H1 (cell line): ENCODE data around the gene VPS37D. TPM values are rescaled to one million over a fixed set of nuclear protein-coding genes. Genes with fewer than 3 reads are reported as not detected.

Source experiments
- CTCF ChIA-PET: fragments of 300-600 bp; sonication (Branson Sonifier 250); formaldehyde crosslinking; loops from one replicate; lab custom pipeline; 2021; ENCODE audit not compliant: partially characterized antibody; lab: Charles Lee
- POLR2A ChIA-PET: fragments of 300-600 bp; sonication (Branson Sonifier 250); formaldehyde crosslinking; loops from one replicate; lab custom pipeline; 2021; ENCODE audit warnings: inconsistent platforms; ENCODE audit not compliant: partially characterized antibody; lab: Charles Lee
- DNase-seq, 2 experiments: peaks; one replicate each; pipeline versions ENCODE4 v3.0.0 to v3.0.0-alpha.2; 2010 to 2022; ENCODE audit warnings: low spot score in 2 of 2, low read depth in 1 of 2, mixed read lengths in 1 of 2
- FAIRE-seq: peaks from 2 replicates; lab custom pipeline; 2011; peaks lifted over from hg19 to GRCh38; lab: Jason Lieb, UNC
- H2AFZ ChIP-seq: 2 replicates; pipeline ENCODE4 v1.8.1; 2012; ENCODE audit warnings: low read length, inconsistent platforms
- H2AK5ac ChIP-seq: 2 replicates; pipeline ENCODE4 v1.6.1; 2013; ENCODE audit warnings: low read depth, low read length
- H2BK120ac ChIP-seq: replicated peaks from 2 replicates; pipeline ENCODE3; 2013; ENCODE audit warnings: low read depth, low read length, inconsistent platforms
- H2BK12ac ChIP-seq: 2 replicates; pipeline ENCODE4 v1.6.1; 2013; ENCODE audit warnings: low read depth, low read length
- H2BK15ac ChIP-seq: 2 replicates; pipeline ENCODE4 v1.6.1; 2013; ENCODE audit warnings: low read length
- H2BK20ac ChIP-seq: 2 replicates; pipeline ENCODE4 v1.6.1; 2013; ENCODE audit warnings: low read length
- H2BK5ac ChIP-seq: 2 replicates; pipeline ENCODE4 v1.6.1; 2013; ENCODE audit warnings: low read depth, low read length
- H3K14ac ChIP-seq: 2 replicates; pipeline ENCODE4 v1.6.1; 2013; ENCODE audit warnings: inconsistent platforms; ENCODE audit not compliant: insufficient read length
- H3K18ac ChIP-seq: 2 replicates; pipeline ENCODE4 v1.6.1; 2013; ENCODE audit warnings: low read length; ENCODE audit errors: extremely low read depth
- H3K23ac ChIP-seq: 2 replicates; pipeline ENCODE4 v1.6.1; 2013; ENCODE audit warnings: inconsistent platforms; ENCODE audit not compliant: insufficient read length
- H3K23me2 ChIP-seq: 2 replicates; pipeline ENCODE4 v1.6.1; 2013; ENCODE audit warnings: low read depth, low read length
- H3K27ac ChIP-seq: 2 replicates; pipeline ENCODE4 v1.6.1; 2011; ENCODE audit warnings: low read depth, low read length, inconsistent platforms
- H3K27me3 ChIP-seq, 4 experiments: replicated peaks in 1 of 4; 1 replicate in 1 of 4; 2 replicates in 3 of 4; pipeline versions ENCODE4 v1.6.1 to v1.8.1; 2011 to 2013; ENCODE audit warnings: low read length in 3 of 4, mild to moderate bottlenecking in 3 of 4, inconsistent platforms in 2 of 4, mixed read lengths in 2 of 4, moderate library complexity in 1 of 4; ENCODE audit not compliant: control insufficient read depth in 3 of 4, insufficient read depth in 3 of 4; ENCODE audit errors: extremely low read depth in 1 of 4
- H3K36me3 ChIP-seq, 4 experiments: 2 replicates each; pipeline versions ENCODE4 v1.6.1 to v1.8.1; 2011 to 2013; ENCODE audit warnings: mild to moderate bottlenecking in 4 of 4, low read length in 3 of 4, moderate library complexity in 2 of 4, control low read depth in 1 of 4, inconsistent platforms in 1 of 4; ENCODE audit not compliant: insufficient read depth in 4 of 4, control insufficient read depth in 2 of 4
- H3K4ac ChIP-seq: replicated peaks from 2 replicates; pipeline ENCODE3; 2013; ENCODE audit warnings: low read length, low read depth, mixed read lengths, inconsistent platforms; ENCODE audit not compliant: insufficient read length
- H3K4me1 ChIP-seq, 4 experiments: replicated peaks in 1 of 4; 1 replicate in 1 of 4; 2 replicates in 3 of 4; pipeline versions ENCODE4 v1.6.1 to v1.8.1; 2011 to 2013; ENCODE audit warnings: low read length in 3 of 4, inconsistent platforms in 2 of 4, mixed read lengths in 1 of 4; ENCODE audit not compliant: insufficient read depth in 4 of 4, control insufficient read depth in 3 of 4
- H3K4me2 ChIP-seq, 2 experiments: 2 replicates each; pipeline versions ENCODE4 v1.6.1 to v1.8.1; 2011 to 2013; ENCODE audit warnings: low read depth in 2 of 2, low read length in 2 of 2, control low read depth in 1 of 2, inconsistent platforms in 1 of 2, mild to moderate bottlenecking in 1 of 2; ENCODE audit not compliant: insufficient read depth in 1 of 2
- H3K4me3 ChIP-seq, 4 experiments: fragments of 200-600, 300-600 bp in 1 of 4; sonication (generic), shearing (Covaris generic), sonication (Bioruptor Twin) in 1 of 4; 2 replicates each; pipeline versions ENCODE4 v1.5.1 to v1.8.1; 2011 to 2016; ENCODE audit warnings: low read length in 4 of 4, low read depth in 3 of 4, control low read depth in 2 of 4, inconsistent platforms in 2 of 4, mild to moderate bottlenecking in 2 of 4, mixed read lengths in 1 of 4, moderate library complexity in 1 of 4; ENCODE audit not compliant: insufficient read depth in 2 of 4; ENCODE audit errors: extremely low read depth in 1 of 4
- H3K56ac ChIP-seq: replicated peaks from 2 replicates; pipeline ENCODE3; 2013; ENCODE audit warnings: low read depth, mild to moderate bottlenecking, mixed read lengths, low read length, inconsistent platforms; ENCODE audit not compliant: insufficient read length
- H3K79me1 ChIP-seq: 2 replicates; pipeline ENCODE4 v1.6.1; 2013; ENCODE audit warnings: low read depth, low read length, control low read depth
- H3K79me2 ChIP-seq, 2 experiments: 2 replicates each; pipeline versions ENCODE4 v1.6.1 to v1.8.1; 2012 to 2013; ENCODE audit warnings: low read length in 2 of 2, mild to moderate bottlenecking in 2 of 2, inconsistent platforms in 1 of 2; ENCODE audit not compliant: insufficient read depth in 2 of 2, control insufficient read depth in 1 of 2
- H3K9ac ChIP-seq, 4 experiments: replicated peaks in 1 of 4; 1 replicate in 1 of 4; 2 replicates in 3 of 4; pipeline versions ENCODE4 v1.6.1 to v1.8.1; 2011 to 2013; ENCODE audit warnings: low read depth in 3 of 4, low read length in 3 of 4, control low read depth in 2 of 4, mild to moderate bottlenecking in 2 of 4, moderate library complexity in 2 of 4, inconsistent platforms in 1 of 4; ENCODE audit errors: extremely low read depth in 1 of 4
- H3K9me3 ChIP-seq, 2 experiments: 2 replicates each; pipeline versions ENCODE4 v1.6.1 to v1.8.1; 2012 to 2013; ENCODE audit warnings: mild to moderate bottlenecking in 2 of 2, moderate library complexity in 2 of 2, control low read depth in 1 of 2, inconsistent platforms in 1 of 2, low read depth in 1 of 2, low read length in 1 of 2, mixed read lengths in 1 of 2; ENCODE audit not compliant: insufficient read depth in 2 of 2
- H4K20me1 ChIP-seq, 2 experiments: replicated peaks in 1 of 2; 2 replicates each; pipeline versions ENCODE3 to v1.8.1; 2011 to 2013; ENCODE audit warnings: inconsistent platforms in 2 of 2, low read length in 2 of 2, mild to moderate bottlenecking in 1 of 2; ENCODE audit not compliant: insufficient read depth in 2 of 2, control insufficient read depth in 1 of 2
- H4K5ac ChIP-seq: 2 replicates; pipeline ENCODE4 v1.6.1; 2013; ENCODE audit warnings: low read length, low read depth, mixed read lengths, inconsistent platforms; ENCODE audit not compliant: insufficient read length
- H4K8ac ChIP-seq: 2 replicates; pipeline ENCODE4 v1.8.0; 2013; ENCODE audit warnings: mild to moderate bottlenecking, moderate library complexity, low read length, inconsistent platforms; ENCODE audit not compliant: insufficient read depth; ENCODE audit errors: extremely low read depth
- H4K91ac ChIP-seq: replicated peaks from 2 replicates; pipeline ENCODE3; 2013; ENCODE audit warnings: low read length, mixed read lengths, inconsistent platforms; ENCODE audit not compliant: insufficient read length
- KDM5A ChIP-seq: fragments of 200-600 bp; IDR thresholded peaks from 2 replicates; pipeline ENCODE4 v1.7.1; 2012; ENCODE audit warnings: mild to moderate bottlenecking, low read length, inconsistent platforms, mixed read lengths
- PHF8 ChIP-seq: fragments of 200-600 bp; sonication (generic); conservative IDR thresholded peaks from 2 replicates; pipeline ENCODE4 v1.7.1; 2012; ENCODE audit warnings: low read depth, mild to moderate bottlenecking, inconsistent platforms, low read length, moderate library complexity
- POLR2AphosphoS5 ChIP-seq: IDR thresholded peaks from 2 replicates; pipeline ENCODE4 v1.6.1; 2011; ENCODE audit warnings: low read depth, low read length
- SIN3A ChIP-seq, 2 experiments: IDR thresholded peaks in 1 of 2; conservative IDR thresholded peaks in 1 of 2; 2 replicates each; pipeline ENCODE4 v1.6.1; 2011 to 2012; ENCODE audit warnings: low read length in 2 of 2, improper control_type of control experiment in 1 of 2, low read depth in 1 of 2, mild to moderate bottlenecking in 1 of 2
- SUZ12 ChIP-seq: fragments of 200-600 bp; sonication (generic); IDR thresholded peaks from 2 replicates; pipeline ENCODE4 v1.6.1; 2012; ENCODE audit warnings: mild to moderate bottlenecking, inconsistent platforms, low read length, moderate library complexity, mixed read lengths
- TAF1 ChIP-seq: IDR thresholded peaks from 2 replicates; pipeline ENCODE4 v1.6.1; 2011; ENCODE audit warnings: mild to moderate bottlenecking, low read depth, low read length
- WGBS, 2 experiments: shearing (Covaris generic) in 1 of 2; methylation state at CpG; one replicate each; pipeline versions ENCODE4 v1.1.6 to v1.1.7; 2013 to 2015; ENCODE audit warnings: low lambda C conversion rate in 2 of 2, mixed read lengths in 2 of 2, inconsistent platforms in 1 of 2, low coverage in 1 of 2, missing lambda C conversion rate in 1 of 2; ENCODE audit not compliant: insufficient replicate concordance in 2 of 2, insufficient coverage in 1 of 2, insufficient read length in 1 of 2; ENCODE audit errors: extremely low coverage in 1 of 2, missing lambda C conversion rate in 1 of 2; 5-methylcytosine and 5-hydroxymethylcytosine counted together
- polyA plus RNA-seq, 7 experiments: library from polyadenylated mRNA; depleted of rRNA in 3 of 7; stranded (reverse) in 5 of 7; unstranded in 2 of 7; fragments of >200 nt in 5 of 7; fragments of 200-250 nt in 2 of 7; gene quantifications; 1 replicate in 5 of 7; 2 replicates in 1 of 7; 4 replicates in 1 of 7; pipeline versions ENCODE4 v1.2.1 to v1.2.3, GENCODE V29; 2011 to 2013; ENCODE audit warnings: missing spikeins in 2 of 7, mixed read lengths in 2 of 7
- total RNA-seq: library from RNA; stranded (reverse); fragmentation: NEBNext Ultra II Directional; extraction: Animal tissue kit (Norgen Biotek cat#: 25700); gene quantifications from 2 replicates; pipeline ENCODE4 v1.2.1, GENCODE V29; 2021
- TF ChIP-seq, protein P1 (sequence below), 3 experiments: IDR thresholded peaks; 1 replicate in 2 of 3; 2 replicates in 1 of 3; pipeline versions ENCODE4 v1.5.1 to v1.6.1; 2011; ENCODE audit warnings: low read length in 3 of 3, mild to moderate bottlenecking in 3 of 3, inconsistent platforms in 2 of 3, low read depth in 1 of 3, moderate library complexity in 1 of 3; ENCODE audit not compliant: insufficient read depth in 1 of 3; ENCODE audit errors: control extremely low read depth in 1 of 3

The VPS37D gene
- total and polyA plus RNA-seq, 2 of the 8 experiments (the other 6 are each of a cell fraction or from before 2014, with no cell fraction given), result 3.4 to 5.0 TPM

DNA sequence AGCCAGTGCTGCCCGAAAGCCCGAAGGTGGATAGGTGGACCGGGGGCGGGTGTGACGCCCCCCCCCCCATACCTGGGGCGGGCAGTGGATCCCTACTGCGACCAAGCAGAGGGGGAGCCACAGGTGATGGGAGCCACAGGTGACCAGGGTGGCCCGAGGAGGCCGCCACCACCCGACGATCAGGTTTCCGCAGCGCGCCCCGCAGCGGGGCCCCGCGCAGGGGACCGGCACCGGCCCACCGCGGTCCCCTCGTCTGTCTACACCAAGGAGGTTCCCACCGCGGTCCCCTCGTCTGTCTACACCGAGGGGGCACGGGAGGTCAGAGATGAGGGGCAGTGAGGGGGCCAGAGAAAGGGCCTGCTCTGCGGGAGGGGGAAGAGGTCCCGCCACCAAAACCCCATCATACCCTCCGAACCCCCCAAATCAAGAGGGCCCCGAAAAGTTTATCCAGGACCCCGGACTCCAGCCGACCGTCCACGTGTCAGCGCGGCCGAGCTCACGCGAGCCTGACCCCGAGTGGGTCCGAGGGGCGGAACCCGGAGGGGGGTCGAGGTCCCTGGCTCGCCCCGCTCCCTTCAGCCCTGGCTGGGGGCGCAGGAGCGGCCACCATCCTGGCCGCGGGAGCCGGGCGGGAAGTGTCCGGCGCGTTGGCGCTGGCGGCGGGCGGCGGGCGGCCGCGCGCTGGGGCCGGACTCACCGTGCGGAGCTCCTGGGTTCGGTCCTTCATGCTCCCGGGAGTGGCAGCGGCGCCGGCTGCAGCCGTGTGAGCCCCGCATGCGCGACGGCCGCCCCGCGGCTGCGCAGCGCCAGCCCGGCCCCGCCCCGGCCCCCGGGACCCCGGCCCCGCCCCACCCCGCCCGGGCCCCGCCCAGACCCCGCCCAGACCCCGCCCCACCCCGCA lies 51.5 kb downstream of the VPS37D start, which contains the start of gene STX1A:
Gene STX1A (minus strand): TSS at position 765 of the 901 bp plus-strand sequence. CDS start 38 bp downstream, at position 727.
- no peaks in the 10 kb centered on the region for H3K36me3 ChIP-seq
- peaks cover 8 to 10% of the 10 kb centered on the region in 2 experiments for H4K20me1 ChIP-seq
- no peak within 1 kb of the TSS for H2BK20ac ChIP-seq
- H3K4me1 ChIP-seq, result no peaks in the 10 kb centered on the region; a peak in 3 of 7 replicates
- H3K9ac ChIP-seq, result peak within 1 kb of the TSS; percentile 29 to 70 (median 52); a peak in 5 of 7 replicates
- no peak within 1 kb of the TSS for H2AFZ ChIP-seq
- H3K14ac ChIP-seq, result no peak within 1 kb of the TSS
- no peak within 1 kb of the TSS for H3K27ac ChIP-seq
- H3K23me2 ChIP-seq, result peaks cover 3% of the 10 kb centered on the region; the same call in 1 of the 2 replicates
- no peak within 1 kb of the TSS for H4K91ac ChIP-seq
- no peak within 1 kb of the TSS for H2BK12ac ChIP-seq
- peak within 1 kb of the TSS; percentile 73 to 92 (median 86) for H3K4me3 ChIP-seq
- H3K9me3 ChIP-seq, result no peaks in the 10 kb centered on the region
- H3K27me3 ChIP-seq, result peaks cover 0 to 18% (median 13%) of the 10 kb centered on the region in 4 experiments; a peak in 5 of 7 replicates
- peak within 1 kb of the TSS; percentile 51; the same call in 1 of the 2 replicates for H4K8ac ChIP-seq
- no peak within 1 kb of the TSS for H2BK15ac ChIP-seq
- no peak within 1 kb of the TSS for H2BK120ac ChIP-seq
- H4K5ac ChIP-seq, result no peak within 1 kb of the TSS
- no peak for DNase-seq
- H3K18ac ChIP-seq, result no peak within 1 kb of the TSS
- no peak within 1 kb of the TSS for H3K4ac ChIP-seq
- peaks cover 5% of the 10 kb centered on the region for H3K79me1 ChIP-seq
- peak within 1 kb of the TSS; percentile 68 to 91 for H3K4me2 ChIP-seq
- no peaks in the 10 kb centered on the region for H3K79me2 ChIP-seq
- ChIA-PET POLR2A (interaction anchor here (0.9 to 1.5 kb wide), 8 partner anchors 10 to 141 kb away, joined by 3 to 7 read pairs (median 3); partner anchors contain the start of genes ABHD11 and TBL2), CTCF (interaction anchor here (0.8 to 2.2 kb wide), 10 partner anchors 8 to 112 kb away, joined by 3 to 14 read pairs (median 4); partner anchors contain the start of gene VPS37D)
- H3K56ac ChIP-seq, result no peak within 1 kb of the TSS
- no peak within 1 kb of the TSS for H2AK5ac ChIP-seq
- H3K23ac ChIP-seq, result no peak within 1 kb of the TSS
- no peak within 1 kb of the TSS for H2BK5ac ChIP-seq
- WGBS, 2 experiments, result 5% methylated on average over 66 of the region's 96 CpGs; no CpG with 5 or more reads in 1 of the 2 experiments
- no peak for FAIRE-seq
- TF ChIP-seq PHF8, result peak; percentile 34; the same call in 1 of the 2 replicates
- TF ChIP-seq KDM5A, result no peak
- no peak for TF ChIP-seq POLR2AphosphoS5
- 0 out of 4 replicates have a peak, but pooled peaks of 1 of the 2 experiments have one; percentile 39 for TF ChIP-seq SIN3A (conservative IDR thresholded peaks at IDR 0.05 in 1 of 2, IDR thresholded peaks at IDR 0.05 in 1 of 2; ENCODE audit: low read depth in 1 of 2, low read length in 2 of 2)
- 0 out of 2 replicates have a peak, but pooled peaks have one; percentile 9 for TF ChIP-seq SUZ12
- TF ChIP-seq TAF1, result peak; percentile 60
- TF ChIP-seq, protein P1, sequence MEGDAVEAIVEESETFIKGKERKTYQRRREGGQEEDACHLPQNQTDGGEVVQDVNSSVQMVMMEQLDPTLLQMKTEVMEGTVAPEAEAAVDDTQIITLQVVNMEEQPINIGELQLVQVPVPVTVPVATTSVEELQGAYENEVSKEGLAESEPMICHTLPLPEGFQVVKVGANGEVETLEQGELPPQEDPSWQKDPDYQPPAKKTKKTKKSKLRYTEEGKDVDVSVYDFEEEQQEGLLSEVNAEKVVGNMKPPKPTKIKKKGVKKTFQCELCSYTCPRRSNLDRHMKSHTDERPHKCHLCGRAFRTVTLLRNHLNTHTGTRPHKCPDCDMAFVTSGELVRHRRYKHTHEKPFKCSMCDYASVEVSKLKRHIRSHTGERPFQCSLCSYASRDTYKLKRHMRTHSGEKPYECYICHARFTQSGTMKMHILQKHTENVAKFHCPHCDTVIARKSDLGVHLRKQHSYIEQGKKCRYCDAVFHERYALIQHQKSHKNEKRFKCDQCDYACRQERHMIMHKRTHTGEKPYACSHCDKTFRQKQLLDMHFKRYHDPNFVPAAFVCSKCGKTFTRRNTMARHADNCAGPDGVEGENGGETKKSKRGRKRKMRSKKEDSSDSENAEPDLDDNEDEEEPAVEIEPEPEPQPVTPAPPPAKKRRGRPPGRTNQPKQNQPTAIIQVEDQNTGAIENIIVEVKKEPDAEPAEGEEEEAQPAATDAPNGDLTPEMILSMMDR (IDR thresholded peaks at IDR 0.05; ENCODE audit: control extremely low read depth in 1 of 3, insufficient read depth in 1 of 3, low read depth in 1 of 3, low read length in 3 of 3), result no peak
